HL-60 (cell line): ENCODE data around the gene TRIM32.

Source experiments
- DNase-seq, 2 experiments: peaks; one replicate each; pipeline ENCODE4 v3.0.0-alpha.2; 2010 to 2020; ENCODE audit warnings: low read depth in 1 of 2, low spot score in 1 of 2
- H3K27ac ChIP-seq: fragments of 250-450 bp; sonication (Bioruptor Pico); replicated peaks from 2 replicates; pipeline ENCODE4 v1.5.1; 2020; ENCODE audit warnings: mild to moderate bottlenecking, moderate library complexity
- H3K27me3 ChIP-seq: fragments of 250-450 bp; sonication (Bioruptor Pico); 2 replicates; pipeline ENCODE4 v1.5.1; 2021; ENCODE audit warnings: mild to moderate bottlenecking, moderate library complexity; ENCODE audit not compliant: insufficient read depth, poor library complexity, severe bottlenecking
- H3K4me3 ChIP-seq: replicated peaks from 2 replicates; pipeline ENCODE4 v1.5.1; 2011; ENCODE audit warnings: mild to moderate bottlenecking, control low read depth, low read length; ENCODE audit not compliant: insufficient read depth
- CTCF ChIP-seq: IDR thresholded peaks from one replicate; pipeline ENCODE4 v1.5.1; 2011; ENCODE audit warnings: low read length, control low read depth, inconsistent platforms; ENCODE audit not compliant: insufficient read depth
- GABPA ChIP-seq: IDR thresholded peaks from 2 replicates; pipeline ENCODE4 v1.6.1; 2012; ENCODE audit warnings: low read depth
- POLR2AphosphoS5 ChIP-seq: IDR thresholded peaks from 2 replicates; pipeline ENCODE4 v1.6.1; 2012; ENCODE audit warnings: low read depth
- SPI1 ChIP-seq: IDR thresholded peaks from 2 replicates; pipeline ENCODE4 v1.6.1; 2012; ENCODE audit warnings: low read depth, mild to moderate bottlenecking, borderline replicate concordance
- TF ChIP-seq, protein P1 (sequence below): IDR thresholded peaks from 2 replicates; pipeline ENCODE4 v1.6.1; 2012; ENCODE audit warnings: low read depth; ENCODE audit not compliant: insufficient replicate concordance

The TRIM32 gene

DNA sequence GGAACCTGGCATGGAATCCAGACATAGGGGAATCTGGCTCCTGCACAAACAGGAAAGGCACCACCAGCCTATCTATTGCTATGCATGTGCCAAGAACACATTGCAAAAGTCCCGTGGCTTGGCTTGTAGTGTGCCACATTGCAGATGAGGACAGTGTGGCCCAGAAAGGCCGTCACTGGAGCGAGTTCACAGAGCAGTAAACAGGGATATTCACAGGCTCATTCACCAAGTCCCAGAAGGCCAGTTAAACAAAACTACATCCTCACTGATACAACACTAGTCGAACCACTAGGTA, 39.6 kb upstream of the TRIM32 start:
- no peak for TF ChIP-seq GABPA
- TF ChIP-seq POLR2AphosphoS5, result no peak
- TF ChIP-seq CTCF, result no peak
- TF ChIP-seq, protein P1, sequence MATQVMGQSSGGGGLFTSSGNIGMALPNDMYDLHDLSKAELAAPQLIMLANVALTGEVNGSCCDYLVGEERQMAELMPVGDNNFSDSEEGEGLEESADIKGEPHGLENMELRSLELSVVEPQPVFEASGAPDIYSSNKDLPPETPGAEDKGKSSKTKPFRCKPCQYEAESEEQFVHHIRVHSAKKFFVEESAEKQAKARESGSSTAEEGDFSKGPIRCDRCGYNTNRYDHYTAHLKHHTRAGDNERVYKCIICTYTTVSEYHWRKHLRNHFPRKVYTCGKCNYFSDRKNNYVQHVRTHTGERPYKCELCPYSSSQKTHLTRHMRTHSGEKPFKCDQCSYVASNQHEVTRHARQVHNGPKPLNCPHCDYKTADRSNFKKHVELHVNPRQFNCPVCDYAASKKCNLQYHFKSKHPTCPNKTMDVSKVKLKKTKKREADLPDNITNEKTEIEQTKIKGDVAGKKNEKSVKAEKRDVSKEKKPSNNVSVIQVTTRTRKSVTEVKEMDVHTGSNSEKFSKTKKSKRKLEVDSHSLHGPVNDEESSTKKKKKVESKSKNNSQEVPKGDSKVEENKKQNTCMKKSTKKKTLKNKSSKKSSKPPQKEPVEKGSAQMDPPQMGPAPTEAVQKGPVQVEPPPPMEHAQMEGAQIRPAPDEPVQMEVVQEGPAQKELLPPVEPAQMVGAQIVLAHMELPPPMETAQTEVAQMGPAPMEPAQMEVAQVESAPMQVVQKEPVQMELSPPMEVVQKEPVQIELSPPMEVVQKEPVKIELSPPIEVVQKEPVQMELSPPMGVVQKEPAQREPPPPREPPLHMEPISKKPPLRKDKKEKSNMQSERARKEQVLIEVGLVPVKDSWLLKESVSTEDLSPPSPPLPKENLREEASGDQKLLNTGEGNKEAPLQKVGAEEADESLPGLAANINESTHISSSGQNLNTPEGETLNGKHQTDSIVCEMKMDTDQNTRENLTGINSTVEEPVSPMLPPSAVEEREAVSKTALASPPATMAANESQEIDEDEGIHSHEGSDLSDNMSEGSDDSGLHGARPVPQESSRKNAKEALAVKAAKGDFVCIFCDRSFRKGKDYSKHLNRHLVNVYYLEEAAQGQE, result no peak
- Histone ChIP-seq H3K27me3 (no peaks in the 10 kb centered on the region), H3K27ac (no peak overlapping the region), H3K4me3 (no peak overlapping the region)
- no peak for DNase-seq

GRCh38 chr9:116653348-116654058, 33.6 kb upstream of the TRIM32 start:
- TF ChIP-seq CTCF (no peak), GABPA (no peak), SPI1 (no peak), POLR2AphosphoS5 (no peak)
- TF ChIP-seq, protein P1, result no peak
- H3K27me3 ChIP-seq, result no peaks in the 10 kb centered on the region
- H3K4me3 ChIP-seq, result no peak overlapping the region
- DNase-seq, result no peak
- no peak overlapping the region for H3K27ac ChIP-seq

DNA sequence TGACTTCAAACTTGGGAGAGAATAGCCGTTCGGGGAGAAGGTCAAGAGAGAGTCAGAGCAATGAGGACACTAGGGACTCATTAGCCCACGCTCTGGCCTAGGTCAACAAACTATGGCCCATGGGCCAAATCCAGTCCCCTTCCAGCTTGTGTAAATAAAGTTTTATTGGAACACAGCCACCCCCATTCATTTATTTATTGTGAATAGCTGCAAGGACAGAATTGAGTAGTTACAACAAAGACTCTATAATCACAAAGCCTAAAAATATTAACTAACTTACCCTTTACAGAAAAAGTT, 33.1 kb upstream of the TRIM32 start:
- Histone ChIP-seq H3K27me3 (no peaks in the 10 kb centered on the region), H3K4me3 (no peak overlapping the region), H3K27ac (no peak overlapping the region)
- no peak for DNase-seq
- TF ChIP-seq, protein P1, result no peak
- TF ChIP-seq POLR2AphosphoS5, result no peak
- no peak for TF ChIP-seq SPI1
- TF ChIP-seq CTCF, result no peak
- TF ChIP-seq GABPA, result no peak
